Coronary artery (tissue), 2 donors: ENCODE results near the gene NEAT1.

Source experiments
- DNase-seq: peaks from one replicate; pipeline ENCODE4 v3.0.0-alpha.2; 2017; ENCODE audit warnings: low spot score
- H3K27ac ChIP-seq, 2 donors: fragments of 200-600 bp; sonication (generic); one replicate each; pipeline ENCODE4 v1.5.1; 2016 to 2019
- H3K4me3 ChIP-seq: fragments of 200-600 bp; sonication (generic); 2 replicates; pipeline ENCODE4 v1.5.1; 2016; ENCODE audit warnings: mild to moderate bottlenecking, moderate library complexity
- CTCF ChIP-seq: fragments of 200-600 bp; sonication (generic); IDR thresholded peaks from one replicate; pipeline ENCODE4 v1.5.1; 2019; ENCODE audit warnings: antibody characterized with exemption

Gene NEAT1

GRCh38 chr11:65424205-65425104 is 1.9 kb downstream of the NEAT1 start:
- H3K27ac ChIP-seq: peak overlapping the region; percentile 99 to 100
- H3K4me3 ChIP-seq: peak overlapping the region; percentile 90
- DNase-seq: peak; percentile 75
- no peak for TF ChIP-seq CTCF

GRCh38 chr11:65425105-65425970 is 2.7 kb downstream of the NEAT1 start:
- Histone ChIP-seq H3K27ac (peak overlapping the region; percentile 99 to 100), H3K4me3 (peak overlapping the region; percentile 90)
- TF ChIP-seq CTCF: no peak
- peak; percentile 74 for DNase-seq

GRCh38 chr11:65425971-65426838 is 3.6 kb downstream of the NEAT1 start:
- no peak for TF ChIP-seq CTCF
- DNase-seq: peak; percentile 29
- peak overlapping the region; percentile 99 to 100 for H3K27ac ChIP-seq

GRCh38 chr11:65426839-65427690 is 4.5 kb downstream of the NEAT1 start:
- peak; percentile 76 for DNase-seq
- TF ChIP-seq CTCF: no peak
- H3K4me3 ChIP-seq: peak overlapping the region; percentile 90
- H3K27ac ChIP-seq: peak overlapping the region; percentile 99 to 100

More at GRCh38 chr11:65425971-65426838, 3.6 kb downstream of the NEAT1 start:
- peak overlapping the region; percentile 90 for H3K4me3 ChIP-seq

GRCh38 chr11:65427691-65428577 is 5.3 kb downstream of the NEAT1 start:
- peak overlapping the region; percentile 90 for H3K4me3 ChIP-seq
- peak overlapping the region; percentile 99 to 100 for H3K27ac ChIP-seq
- TF ChIP-seq CTCF: no peak
- DNase-seq: peak; percentile 74
